ENCODE results near the gene ARID3A. TPM values are rescaled to one million over a fixed set of nuclear protein-coding genes. Genes with fewer than 3 reads are reported as not detected.

The ARID3A gene
- total RNA-seq, 1 experiment from 2014 or later: 28.9 TPM

DNA sequence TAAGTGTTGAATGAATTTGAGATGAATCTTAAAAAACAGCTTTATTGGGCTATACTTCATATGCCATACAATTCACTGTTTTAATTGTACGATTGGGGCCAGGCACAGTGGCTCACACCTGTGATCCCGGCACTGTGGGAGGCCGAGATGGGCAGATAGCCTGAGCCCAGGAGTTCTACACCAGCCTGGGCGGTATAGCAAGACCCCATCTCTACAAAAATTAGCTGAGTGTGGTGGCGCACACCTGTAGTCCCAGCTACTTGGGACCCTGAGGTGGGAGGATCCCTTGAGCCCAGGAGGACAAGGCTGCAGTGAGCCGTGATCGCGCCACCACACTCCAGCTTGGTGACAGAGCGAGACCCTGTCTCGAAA is 10.3 kb downstream of the ARID3A start:
- in situ Hi-C loops (cut with HindIII; ENCODE audit: low pct_unique_long_range_greater_than_20kb, low sequenced_read_pairs) (no loop called here), intact Hi-C loops (cut with micrococcal nuclease; ENCODE audit: unreplicated experiment) (no loop called here)
- ChIA-PET POLR2A (no interaction called here), CTCF (no interaction called here)
- BruUV-seq (replicated peaks): no TSS peak
- no peak overlapping the region for H3K4me3 ChIP-seq (ENCODE audit: low read depth in 2 of 2, low read length in 2 of 2)
- no peak for DNase-seq (ENCODE audit: low read depth, low spot score)
- no peaks in the 10 kb centered on the region for H3K9me3 ChIP-seq (ENCODE audit: control insufficient read depth, insufficient read depth, low read depth, low read length)
- no peak for TF ChIP-seq POLR2AphosphoS5 (IDR thresholded peaks at IDR 0.05; ENCODE audit: low read depth, low read length)
- no peak for TF ChIP-seq SIN3A (IDR thresholded peaks at IDR 0.05; ENCODE audit: borderline replicate concordance, insufficient read depth, low read depth, low read length)
- TF ChIP-seq TCF7L2 (IDR thresholded peaks at IDR 0.05; ENCODE audit: low read depth, low read length): no peak
- TF ChIP-seq, protein P1, sequence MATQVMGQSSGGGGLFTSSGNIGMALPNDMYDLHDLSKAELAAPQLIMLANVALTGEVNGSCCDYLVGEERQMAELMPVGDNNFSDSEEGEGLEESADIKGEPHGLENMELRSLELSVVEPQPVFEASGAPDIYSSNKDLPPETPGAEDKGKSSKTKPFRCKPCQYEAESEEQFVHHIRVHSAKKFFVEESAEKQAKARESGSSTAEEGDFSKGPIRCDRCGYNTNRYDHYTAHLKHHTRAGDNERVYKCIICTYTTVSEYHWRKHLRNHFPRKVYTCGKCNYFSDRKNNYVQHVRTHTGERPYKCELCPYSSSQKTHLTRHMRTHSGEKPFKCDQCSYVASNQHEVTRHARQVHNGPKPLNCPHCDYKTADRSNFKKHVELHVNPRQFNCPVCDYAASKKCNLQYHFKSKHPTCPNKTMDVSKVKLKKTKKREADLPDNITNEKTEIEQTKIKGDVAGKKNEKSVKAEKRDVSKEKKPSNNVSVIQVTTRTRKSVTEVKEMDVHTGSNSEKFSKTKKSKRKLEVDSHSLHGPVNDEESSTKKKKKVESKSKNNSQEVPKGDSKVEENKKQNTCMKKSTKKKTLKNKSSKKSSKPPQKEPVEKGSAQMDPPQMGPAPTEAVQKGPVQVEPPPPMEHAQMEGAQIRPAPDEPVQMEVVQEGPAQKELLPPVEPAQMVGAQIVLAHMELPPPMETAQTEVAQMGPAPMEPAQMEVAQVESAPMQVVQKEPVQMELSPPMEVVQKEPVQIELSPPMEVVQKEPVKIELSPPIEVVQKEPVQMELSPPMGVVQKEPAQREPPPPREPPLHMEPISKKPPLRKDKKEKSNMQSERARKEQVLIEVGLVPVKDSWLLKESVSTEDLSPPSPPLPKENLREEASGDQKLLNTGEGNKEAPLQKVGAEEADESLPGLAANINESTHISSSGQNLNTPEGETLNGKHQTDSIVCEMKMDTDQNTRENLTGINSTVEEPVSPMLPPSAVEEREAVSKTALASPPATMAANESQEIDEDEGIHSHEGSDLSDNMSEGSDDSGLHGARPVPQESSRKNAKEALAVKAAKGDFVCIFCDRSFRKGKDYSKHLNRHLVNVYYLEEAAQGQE (IDR thresholded peaks at IDR 0.05; ENCODE audit: insufficient read depth in 1 of 2, low read depth in 2 of 2, low read length in 1 of 2): no peak
- TF ChIP-seq, protein P2, sequence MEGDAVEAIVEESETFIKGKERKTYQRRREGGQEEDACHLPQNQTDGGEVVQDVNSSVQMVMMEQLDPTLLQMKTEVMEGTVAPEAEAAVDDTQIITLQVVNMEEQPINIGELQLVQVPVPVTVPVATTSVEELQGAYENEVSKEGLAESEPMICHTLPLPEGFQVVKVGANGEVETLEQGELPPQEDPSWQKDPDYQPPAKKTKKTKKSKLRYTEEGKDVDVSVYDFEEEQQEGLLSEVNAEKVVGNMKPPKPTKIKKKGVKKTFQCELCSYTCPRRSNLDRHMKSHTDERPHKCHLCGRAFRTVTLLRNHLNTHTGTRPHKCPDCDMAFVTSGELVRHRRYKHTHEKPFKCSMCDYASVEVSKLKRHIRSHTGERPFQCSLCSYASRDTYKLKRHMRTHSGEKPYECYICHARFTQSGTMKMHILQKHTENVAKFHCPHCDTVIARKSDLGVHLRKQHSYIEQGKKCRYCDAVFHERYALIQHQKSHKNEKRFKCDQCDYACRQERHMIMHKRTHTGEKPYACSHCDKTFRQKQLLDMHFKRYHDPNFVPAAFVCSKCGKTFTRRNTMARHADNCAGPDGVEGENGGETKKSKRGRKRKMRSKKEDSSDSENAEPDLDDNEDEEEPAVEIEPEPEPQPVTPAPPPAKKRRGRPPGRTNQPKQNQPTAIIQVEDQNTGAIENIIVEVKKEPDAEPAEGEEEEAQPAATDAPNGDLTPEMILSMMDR (IDR thresholded peaks at IDR 0.05): no peak
- H3K27ac ChIP-seq (ENCODE audit: low read length): no peak overlapping the region
- no peak for ATAC-seq
- peaks cover 28% of the 10 kb centered on the region for H3K4me1 ChIP-seq (ENCODE audit: control insufficient read depth, insufficient read depth, low read length)
- H3K36me3 ChIP-seq (ENCODE audit: control insufficient read depth, insufficient read depth, low read length): no peaks in the 10 kb centered on the region
- no peaks in the 10 kb centered on the region for H3K27me3 ChIP-seq (ENCODE audit: control insufficient read depth, insufficient read depth, low read length)

DNA sequence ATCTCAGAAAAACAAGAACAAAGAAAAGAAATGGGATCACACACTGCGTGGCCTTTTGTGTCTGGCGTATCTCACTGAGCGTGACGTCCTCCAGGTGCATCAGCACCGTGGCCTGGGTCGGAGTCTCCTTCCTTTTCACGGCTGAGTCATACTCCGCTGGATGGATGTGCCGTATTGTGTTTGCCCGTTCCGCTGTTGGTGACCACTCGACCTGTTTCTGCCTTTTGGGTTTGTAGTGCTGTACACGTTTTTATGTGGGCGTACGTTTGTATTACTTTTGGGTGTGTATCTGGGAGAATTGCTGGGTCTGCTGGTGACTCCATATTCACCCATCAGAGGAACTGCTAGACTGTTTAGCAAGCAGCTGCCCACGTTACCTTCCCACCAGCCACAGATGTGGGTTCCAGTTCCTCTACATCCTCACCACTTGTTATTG is 11.4 kb downstream of the ARID3A start:
- Histone ChIP-seq H3K9me3 (ENCODE audit: control insufficient read depth, insufficient read depth, low read depth, low read length) (no peaks in the 10 kb centered on the region), H3K27me3 (ENCODE audit: control insufficient read depth, insufficient read depth, low read length) (no peaks in the 10 kb centered on the region), H3K36me3 (ENCODE audit: control insufficient read depth, insufficient read depth, low read length) (no peaks in the 10 kb centered on the region), H3K4me3 (ENCODE audit: low read depth in 2 of 2, low read length in 2 of 2) (no peak overlapping the region), H3K4me1 (ENCODE audit: control insufficient read depth, insufficient read depth, low read length) (peaks cover 28% of the 10 kb centered on the region), H3K27ac (ENCODE audit: low read length) (no peak overlapping the region)
- CTCF ChIA-PET: no interaction called here
- POLR2A ChIA-PET: no interaction called here
- in situ Hi-C loops (cut with HindIII; ENCODE audit: low pct_unique_long_range_greater_than_20kb, low sequenced_read_pairs) (no loop called here), intact Hi-C loops (cut with micrococcal nuclease; ENCODE audit: unreplicated experiment) (no loop called here)
- BruUV-seq (replicated peaks): no TSS peak
- ATAC-seq: no peak
- no peak for DNase-seq (ENCODE audit: low read depth, low spot score)
- no peak for TF ChIP-seq TCF7L2 (IDR thresholded peaks at IDR 0.05; ENCODE audit: low read depth, low read length)
- TF ChIP-seq, protein P1 (IDR thresholded peaks at IDR 0.05; ENCODE audit: insufficient read depth in 1 of 2, low read depth in 2 of 2, low read length in 1 of 2): no peak
- TF ChIP-seq, protein P2 (IDR thresholded peaks at IDR 0.05): no peak
- TF ChIP-seq POLR2AphosphoS5 (IDR thresholded peaks at IDR 0.05; ENCODE audit: low read depth, low read length): no peak
- no peak for TF ChIP-seq SIN3A (IDR thresholded peaks at IDR 0.05; ENCODE audit: borderline replicate concordance, insufficient read depth, low read depth, low read length)

All from Panc1 (cell line).